GM12878 (cell line): ENCODE results near the gene TUBGCP3. TPM values are rescaled to one million over a fixed set of nuclear protein-coding genes. Genes with fewer than 3 reads are reported as not detected.

Experiments
- ATAC-seq: fragments of 200-7000 bp; cut with Tn5 transposase; 3 replicates; pipeline ENCODE4 v1.9.1; 2020; ENCODE audit warnings: mild to moderate bottlenecking, moderate library complexity
- BruUV-seq: library from RNA; stranded (reverse); fragments of 400-500 nt; replicated peaks from 2 replicates; lab custom pipeline; 2021; lab: Mats Ljungman, UMichigan
- CTCF ChIA-PET: fragments of 300-600 bp; sonication (Branson Sonifier 250); formaldehyde crosslinking; extraction: SDS; loops from one replicate; lab custom pipeline; 2021; ENCODE audit warnings: inconsistent platforms; lab: Yijun Ruan, JAX
- POLR2A ChIA-PET: fragments of 350-600 bp; formaldehyde crosslinking; extraction: SDS; loops from one replicate; lab custom pipeline; 2021; ENCODE audit warnings: inconsistent platforms; lab: Charles Lee
- RAD21 ChIA-PET: fragments of 300-600 bp; sonication (Branson Sonifier 250); formaldehyde crosslinking; loops from one replicate; lab custom pipeline; 2023; ENCODE audit warnings: antibody characterized with exemption; ENCODE audit not compliant: unreplicated experiment; lab: Charles Lee
- SMC1A ChIA-PET: fragments of 300-600 bp; sonication (Branson Sonifier 250); formaldehyde crosslinking; loops from one replicate; lab custom pipeline; 2023; ENCODE audit not compliant: unreplicated experiment, uncharacterized antibody; lab: Charles Lee
- DNase-seq: peaks from one replicate; pipeline ENCODE4 v3.0.0-alpha.2; 2011; ENCODE audit warnings: low read depth, low spot score
- FAIRE-seq: peaks from 3 replicates; lab custom pipeline; 2011; peaks lifted over from hg19 to GRCh38; lab: Jason Lieb, UNC
- H2AFZ ChIP-seq: 2 replicates; pipeline ENCODE4 v1.6.0; 2011; ENCODE audit warnings: low read depth, low read length, control low read depth; ENCODE audit not compliant: control insufficient read depth
- H3K27ac ChIP-seq: 2 replicates; pipeline ENCODE4 v1.5.1; 2011; ENCODE audit warnings: control low read depth; ENCODE audit not compliant: control insufficient read depth, insufficient read depth
- H3K27me3 ChIP-seq, 2 experiments: replicated peaks in 1 of 2; 2 replicates each; pipeline versions ENCODE4 v1.6.0 to v1.6.1; 2011; ENCODE audit warnings: low read length in 1 of 2; ENCODE audit not compliant: control insufficient read depth in 2 of 2, insufficient read depth in 2 of 2
- H3K36me3 ChIP-seq, 2 experiments: 2 replicates each; pipeline ENCODE4 v1.5.1; 2011; ENCODE audit warnings: low read length in 1 of 2; ENCODE audit not compliant: control insufficient read depth in 2 of 2, insufficient read depth in 2 of 2
- H3K4me1 ChIP-seq: 2 replicates; pipeline ENCODE4 v1.6.1; 2011; ENCODE audit warnings: mild to moderate bottlenecking, low read length, moderate library complexity, mixed read lengths; ENCODE audit not compliant: control insufficient read depth, insufficient read depth
- H3K4me2 ChIP-seq: 2 replicates; pipeline ENCODE4 v1.6.0; 2011; ENCODE audit warnings: control low read depth; ENCODE audit not compliant: control insufficient read depth, insufficient read depth
- H3K4me3 ChIP-seq: fragments of 200-600 bp; sonication (generic); 2 replicates; pipeline ENCODE4 v1.5.1; 2016
- H3K79me2 ChIP-seq: 2 replicates; pipeline ENCODE4 v1.6.0; 2011; ENCODE audit warnings: low read length; ENCODE audit not compliant: control insufficient read depth, insufficient read depth
- H3K9ac ChIP-seq: 2 replicates; pipeline ENCODE4 v1.8.0; 2011; ENCODE audit warnings: low read length, control low read depth, mixed read lengths; ENCODE audit not compliant: control insufficient read depth, insufficient read depth
- H3K9me3 ChIP-seq: replicated peaks from 3 replicates; pipeline ENCODE4 v1.5.1; 2011; ENCODE audit warnings: mild to moderate bottlenecking, low read length; ENCODE audit not compliant: control insufficient read depth, insufficient read depth
- H4K20me1 ChIP-seq: 2 replicates; pipeline ENCODE4 v1.6.0; 2011; ENCODE audit not compliant: control insufficient read depth, insufficient read depth
- ATF7 ChIP-seq: fragments of 450-650 bp; IDR thresholded peaks from 2 replicates; pipeline ENCODE4 v1.6.1; 2016; ENCODE audit warnings: low read depth, mild to moderate bottlenecking
- BCLAF1 ChIP-seq: fragments of 450-650 bp; IDR thresholded peaks from 2 replicates; pipeline ENCODE4 v1.6.1; 2017; ENCODE audit warnings: antibody characterized with exemption, mild to moderate bottlenecking, moderate library complexity
- CBX3 ChIP-seq: fragments of 200-600 bp; sonication (generic); IDR thresholded peaks from 2 replicates; pipeline ENCODE4 v1.6.1; 2016; ENCODE audit warnings: low read depth, borderline replicate concordance
- CEBPB ChIP-seq, 2 experiments: fragments of 150-350 bp in 1 of 2; IDR thresholded peaks; 2 replicates each; pipeline ENCODE4 v1.6.1; 2012 to 2014; ENCODE audit warnings: low read depth in 2 of 2, low read length in 2 of 2, borderline replicate concordance in 1 of 2, inconsistent platforms in 1 of 2
- HDAC6 ChIP-seq: fragments of 200-600 bp; sonication (generic); IDR thresholded peaks from one replicate; pipeline ENCODE4 v1.8.0; 2017; ENCODE audit warnings: antibody characterized with exemption; ENCODE audit not compliant: unreplicated experiment
- MTA3 ChIP-seq: IDR thresholded peaks from 2 replicates; pipeline ENCODE4 v1.6.1; 2012; ENCODE audit warnings: low read length, inconsistent platforms, borderline replicate concordance
- NFYA ChIP-seq: IDR thresholded peaks from 2 replicates; pipeline ENCODE4 v1.6.1; 2011; ENCODE audit warnings: low read depth, mild to moderate bottlenecking, low read length, improper control_type of control experiment, borderline replicate concordance
- NR2C2 ChIP-seq: IDR thresholded peaks from 2 replicates; pipeline ENCODE4 v1.6.1; 2011; ENCODE audit warnings: borderline replicate concordance, low read depth; ENCODE audit not compliant: control insufficient read depth, insufficient read length
- RB1 ChIP-seq: fragments of 450-650 bp; formaldehyde crosslinking; IDR thresholded peaks from 2 replicates; pipeline ENCODE4 v1.6.1; 2017; ENCODE audit warnings: mild to moderate bottlenecking, borderline replicate concordance
- RCOR1 ChIP-seq: conservative IDR thresholded peaks from 2 replicates; pipeline ENCODE4 v1.6.1; 2012; ENCODE audit warnings: low read depth, low read length, improper control_type of control experiment
- SPI1 ChIP-seq: IDR thresholded peaks from 2 replicates; pipeline ENCODE4 v1.6.1; 2011; ENCODE audit warnings: low read depth, mild to moderate bottlenecking, low read length, moderate library complexity, borderline replicate concordance; ENCODE audit not compliant: insufficient read depth
- STAT1 ChIP-seq: fragments of 450-650 bp; conservative IDR thresholded peaks from 2 replicates; pipeline ENCODE4 v1.6.1; 2014; ENCODE audit warnings: antibody characterized with exemption, mild to moderate bottlenecking
- TCF7 ChIP-seq: IDR thresholded peaks from 2 replicates; pipeline ENCODE4 v1.6.1; 2014; ENCODE audit warnings: antibody characterized with exemption, borderline replicate concordance
- WGBS: methylation state at CpG from one replicate; pipeline ENCODE4 v1.1.6; 2016; ENCODE audit warnings: low lambda C conversion rate; ENCODE audit not compliant: insufficient replicate concordance, insufficient coverage; ENCODE audit errors: missing lambda C conversion rate; 5-methylcytosine and 5-hydroxymethylcytosine counted together
- in situ Hi-C: fragments of 300-500 bp; cut with MboI; formaldehyde crosslinking; loops from 9 replicates; pipeline ENCODE4 v1.14.3; 2018; ENCODE audit warnings: mixed read lengths
- intact Hi-C: fragments of 100-400 bp; cut with micrococcal nuclease; formaldehyde crosslinking; loops from one replicate; pipeline ENCODE4 v1.14.2; 2022; ENCODE audit not compliant: unreplicated experiment
- polyA plus RNA-seq, 11 experiments: library from polyadenylated mRNA; depleted of rRNA in 4 of 11; unstranded in 6 of 11; stranded (reverse) in 5 of 11; fragments of >200 nt; fragmentation: Nextera tagmentation in 4 of 11; fragmentation: Illumina TruSeq in 1 of 11; extraction: Ambion mirVana in 4 of 11; extraction: Trizol in 1 of 11; gene quantifications; 1 replicate in 1 of 11; 2 replicates in 10 of 11; pipeline versions ENCODE4 v1.2.1 to v1.2.3, GENCODE V29; 2011 to 2016; ENCODE audit warnings: inconsistent platforms in 2 of 11, missing spikeins in 2 of 11, low read depth in 1 of 11
- total RNA-seq, 4 experiments: library from RNA; depleted of rRNA in 3 of 4; stranded (reverse); fragments of >200 nt in 3 of 4; fragmentation: Illumina TruSeq in 1 of 4; extraction: Trizol in 1 of 4; gene quantifications; 2 replicates each; pipeline versions ENCODE4 v1.2.1 to v1.2.3, GENCODE V29; 2013 to 2021
- TF ChIP-seq, protein P1 (sequence below): fragments of 450-650 bp; IDR thresholded peaks from 2 replicates; pipeline ENCODE4 v1.6.1; 2018; ENCODE audit warnings: mild to moderate bottlenecking, low read depth, moderate library complexity; ENCODE audit not compliant: partially characterized antibody

Gene TUBGCP3
- total and polyA plus RNA-seq, 10 of the 15 experiments (the other 5 are each of a cell fraction or from before 2014, with no cell fraction given): 4.0 to 34.0 (median 22.6) TPM

DNA sequence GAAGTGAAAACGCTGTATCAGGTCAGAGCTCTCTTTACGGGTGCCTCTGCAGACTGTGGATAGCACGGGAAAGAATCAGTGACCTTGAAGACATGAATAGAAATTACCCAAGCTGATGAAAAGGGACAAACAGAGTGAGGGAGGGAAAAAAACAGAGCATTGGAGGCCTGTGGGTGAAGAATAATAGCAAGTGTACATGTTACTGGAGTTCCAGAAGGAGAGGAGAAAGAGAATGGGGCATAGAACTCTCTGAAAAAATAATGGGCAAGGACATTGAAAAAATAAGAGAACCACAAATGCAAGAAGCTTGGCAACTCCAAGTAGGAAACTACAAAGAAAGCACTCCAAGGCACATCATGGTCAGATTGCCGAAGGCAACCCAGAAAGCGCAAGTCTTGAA, 125.5 kb downstream of the TUBGCP3 start:
- DNase-seq (no peak), FAIRE-seq (no peak), ATAC-seq (no peak)
- H3K9me3 ChIP-seq: no peaks in the 10 kb centered on the region; the same call in 2 of the 3 replicates
- H2AFZ ChIP-seq: no peak overlapping the region
- POLR2A ChIA-PET: no interaction called here
- H3K4me1 ChIP-seq: no peaks in the 10 kb centered on the region
- CTCF ChIA-PET: no interaction called here
- BruUV-seq: no TSS peak
- no peaks in the 10 kb centered on the region for H3K27me3 ChIP-seq
- no peaks in the 10 kb centered on the region for H3K79me2 ChIP-seq
- H3K27ac ChIP-seq: no peak overlapping the region
- H3K9ac ChIP-seq: no peak overlapping the region
- SMC1A ChIA-PET: no interaction called here
- intact Hi-C loops: no loop called here
- H3K36me3 ChIP-seq: no peaks in the 10 kb centered on the region
- in situ Hi-C loops: no loop called here
- no peaks in the 10 kb centered on the region for H4K20me1 ChIP-seq
- no peak for TF ChIP-seq SPI1
- TF ChIP-seq NR2C2: no peak
- TF ChIP-seq, protein P1, sequence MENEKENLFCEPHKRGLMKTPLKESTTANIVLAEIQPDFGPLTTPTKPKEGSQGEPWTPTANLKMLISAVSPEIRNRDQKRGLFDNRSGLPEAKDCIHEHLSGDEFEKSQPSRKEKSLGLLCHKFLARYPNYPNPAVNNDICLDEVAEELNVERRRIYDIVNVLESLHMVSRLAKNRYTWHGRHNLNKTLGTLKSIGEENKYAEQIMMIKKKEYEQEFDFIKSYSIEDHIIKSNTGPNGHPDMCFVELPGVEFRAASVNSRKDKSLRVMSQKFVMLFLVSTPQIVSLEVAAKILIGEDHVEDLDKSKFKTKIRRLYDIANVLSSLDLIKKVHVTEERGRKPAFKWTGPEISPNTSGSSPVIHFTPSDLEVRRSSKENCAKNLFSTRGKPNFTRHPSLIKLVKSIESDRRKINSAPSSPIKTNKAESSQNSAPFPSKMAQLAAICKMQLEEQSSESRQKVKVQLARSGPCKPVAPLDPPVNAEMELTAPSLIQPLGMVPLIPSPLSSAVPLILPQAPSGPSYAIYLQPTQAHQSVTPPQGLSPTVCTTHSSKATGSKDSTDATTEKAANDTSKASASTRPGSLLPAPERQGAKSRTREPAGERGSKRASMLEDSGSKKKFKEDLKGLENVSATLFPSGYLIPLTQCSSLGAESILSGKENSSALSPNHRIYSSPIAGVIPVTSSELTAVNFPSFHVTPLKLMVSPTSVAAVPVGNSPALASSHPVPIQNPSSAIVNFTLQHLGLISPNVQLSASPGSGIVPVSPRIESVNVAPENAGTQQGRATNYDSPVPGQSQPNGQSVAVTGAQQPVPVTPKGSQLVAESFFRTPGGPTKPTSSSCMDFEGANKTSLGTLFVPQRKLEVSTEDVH: no peak
- no peak for TF ChIP-seq ATF7
- no peak for TF ChIP-seq HDAC6
- TF ChIP-seq TCF7: no peak
- no peak for TF ChIP-seq CBX3
- TF ChIP-seq STAT1: no peak
- TF ChIP-seq NFYA: no peak
- TF ChIP-seq RCOR1: no peak
- no peak for TF ChIP-seq MTA3
- no peak for TF ChIP-seq CEBPB (IDR thresholded peaks at IDR 0.05; ENCODE audit: borderline replicate concordance in 1 of 2, low read depth in 2 of 2, low read length in 2 of 2)
- TF ChIP-seq RB1: no peak
- TF ChIP-seq BCLAF1: no peak
- RAD21 ChIA-PET: no interaction called here
- 59% methylated on average over 5 of the region's 5 CpGs for WGBS
- no peak overlapping the region for H3K4me3 ChIP-seq
- H3K4me2 ChIP-seq: no peak overlapping the region
